HEK293 (cell line): ENCODE measurements around the gene CD53.
A peak's percentile ranks its signal among the peaks of the same experiment; 100 is the strongest.
"Not testable (repeated sequence)": the region's sequence is repeated elsewhere in the genome, so short reads cannot be mapped to it uniquely, and the experiment has no call there.

ENCODE experiments used
- CTCF ChIA-PET: fragments of 350-600 bp; formaldehyde crosslinking; extraction: SDS; loops from one replicate; lab custom pipeline; 2021; ENCODE audit warnings: antibody characterized with exemption; lab: Yijun Ruan, JAX
- POLR2A ChIA-PET: fragments of 300-600 bp; formaldehyde crosslinking; extraction: SDS; loops from one replicate; lab custom pipeline; 2020; ENCODE audit warnings: antibody characterized with exemption, inconsistent platforms; lab: Yijun Ruan, JAX
- H3K27ac ChIP-seq: fragments of 200-500 bp; sonication (Bioruptor generic); 2 replicates; pipeline ENCODE4 v1.5.1; 2014; ENCODE audit warnings: low read depth, low read length, control low read depth, inconsistent platforms; ENCODE audit errors: extremely low read depth
- H3K36me3 ChIP-seq, 2 experiments: fragments of 200-500 bp in 1 of 2; sonication (Bioruptor generic) in 1 of 2; 1 replicate in 1 of 2; 2 replicates in 1 of 2; pipeline ENCODE4 v1.5.1; 2014 to 2017; ENCODE audit warnings: inconsistent platforms in 2 of 2, low read length in 2 of 2; ENCODE audit not compliant: control insufficient read depth in 2 of 2, insufficient read depth in 1 of 2
- H3K4me1 ChIP-seq: fragments of 200-500 bp; sonication (Bioruptor generic); 2 replicates; pipeline ENCODE4 v1.5.1; 2014; ENCODE audit warnings: mild to moderate bottlenecking, low read length, inconsistent platforms; ENCODE audit not compliant: control insufficient read depth, insufficient read depth
- H3K4me3 ChIP-seq: 2 replicates; pipeline ENCODE4 v1.5.1; 2011; ENCODE audit warnings: low read depth, mild to moderate bottlenecking, control low read depth, low read length, moderate library complexity
- H3K9me3 ChIP-seq: fragments of 200-500 bp; sonication (Bioruptor generic); 2 replicates; pipeline ENCODE4 v1.5.1; 2014; ENCODE audit warnings: low read depth, low read length, inconsistent platforms; ENCODE audit not compliant: control insufficient read depth, insufficient read depth
- BCL11B ChIP-seq: fragments of 450-650 bp; formaldehyde crosslinking; IDR thresholded peaks from 2 replicates; pipeline ENCODE4 v1.5.1; 2016; ENCODE audit warnings: low read depth, missing biosample characterization, missing genetic modification characterization
- EGR2 ChIP-seq: fragments of 450-650 bp; formaldehyde crosslinking; IDR thresholded peaks from 2 replicates; pipeline ENCODE4 v1.5.1; 2016; ENCODE audit warnings: low read depth, missing biosample characterization, missing genetic modification characterization
- ZNF146 ChIP-seq: fragments of 450-650 bp; formaldehyde crosslinking; IDR thresholded peaks from 2 replicates; pipeline ENCODE4 v1.5.1; 2016; ENCODE audit warnings: missing biosample characterization, missing genetic modification characterization
- ZNF16 ChIP-seq: fragments of 450-650 bp; formaldehyde crosslinking; IDR thresholded peaks from 2 replicates; pipeline ENCODE4 v1.5.1; 2016; ENCODE audit warnings: low read depth, missing biosample characterization, missing genetic modification characterization
- ZNF266 ChIP-seq: fragments of 450-650 bp; formaldehyde crosslinking; IDR thresholded peaks from 2 replicates; pipeline ENCODE4 v1.5.1; 2016; ENCODE audit warnings: missing biosample characterization, missing genetic modification characterization, low read depth
- ZNF292 ChIP-seq: fragments of 450-650 bp; formaldehyde crosslinking; IDR thresholded peaks from 2 replicates; pipeline ENCODE4 v1.5.1; 2016; ENCODE audit warnings: low read depth, missing biosample characterization, missing genetic modification characterization, borderline replicate concordance
- ZNF621 ChIP-seq: fragments of 450-650 bp; formaldehyde crosslinking; IDR thresholded peaks from 2 replicates; pipeline ENCODE4 v1.5.1; 2017; ENCODE audit warnings: missing biosample characterization, missing genetic modification characterization
- ZNF658 ChIP-seq: fragments of 450-650 bp; formaldehyde crosslinking; IDR thresholded peaks from 2 replicates; pipeline ENCODE4; 2016; ENCODE audit warnings: missing biosample characterization, missing genetic modification characterization
- ZNF660 ChIP-seq: fragments of 450-650 bp; IDR thresholded peaks from 2 replicates; pipeline ENCODE4 v1.5.1; 2018; ENCODE audit warnings: missing biosample characterization, mild to moderate bottlenecking, missing genetic modification characterization
- ZNF707 ChIP-seq: fragments of 450-650 bp; formaldehyde crosslinking; IDR thresholded peaks from 2 replicates; pipeline ENCODE4 v1.5.1; 2016; ENCODE audit warnings: missing biosample characterization, missing genetic modification characterization
- TF ChIP-seq, protein P1 (sequence below): fragments of 450-650 bp; formaldehyde crosslinking; IDR thresholded peaks from 2 replicates; pipeline ENCODE4 v1.5.1; 2016; ENCODE audit warnings: missing biosample characterization, missing genetic modification characterization
- TF ChIP-seq, protein P2 (sequence below): fragments of 450-650 bp; formaldehyde crosslinking; IDR thresholded peaks from 2 replicates; pipeline ENCODE4 v1.5.1; 2016; ENCODE audit warnings: missing biosample characterization, missing genetic modification characterization
- TF ChIP-seq, protein P3 (sequence below): fragments of 450-650 bp; formaldehyde crosslinking; IDR thresholded peaks from 2 replicates; pipeline ENCODE4 v1.5.1; 2016; ENCODE audit warnings: missing biosample characterization, missing genetic modification characterization
- TF ChIP-seq, protein P4 (sequence below): fragments of 450-650 bp; formaldehyde crosslinking; conservative IDR thresholded peaks from 2 replicates; pipeline ENCODE4 v1.5.1; 2016; ENCODE audit warnings: low read depth, missing biosample characterization, missing genetic modification characterization
- TF ChIP-seq, protein P5 (sequence below): fragments of 450-650 bp; formaldehyde crosslinking; IDR thresholded peaks from 2 replicates; pipeline ENCODE4 v1.5.1; 2016; ENCODE audit warnings: missing biosample characterization, missing genetic modification characterization
- TF ChIP-seq, protein P6 (sequence below): fragments of 450-650 bp; formaldehyde crosslinking; IDR thresholded peaks from 2 replicates; pipeline ENCODE4 v1.5.1; 2017; ENCODE audit warnings: missing biosample characterization, missing genetic modification characterization
- TF ChIP-seq, protein P7 (sequence below): fragments of 450-650 bp; formaldehyde crosslinking; optimal IDR thresholded peaks from 2 replicates; pipeline ENCODE3; 2016; ENCODE audit warnings: missing biosample characterization, mild to moderate bottlenecking, missing genetic modification characterization
- TF ChIP-seq, protein P8 (sequence below): fragments of 450-650 bp; formaldehyde crosslinking; IDR thresholded peaks from 2 replicates; pipeline ENCODE4 v1.5.1; 2016; ENCODE audit warnings: missing biosample characterization, missing genetic modification characterization

Gene CD53

DNA sequence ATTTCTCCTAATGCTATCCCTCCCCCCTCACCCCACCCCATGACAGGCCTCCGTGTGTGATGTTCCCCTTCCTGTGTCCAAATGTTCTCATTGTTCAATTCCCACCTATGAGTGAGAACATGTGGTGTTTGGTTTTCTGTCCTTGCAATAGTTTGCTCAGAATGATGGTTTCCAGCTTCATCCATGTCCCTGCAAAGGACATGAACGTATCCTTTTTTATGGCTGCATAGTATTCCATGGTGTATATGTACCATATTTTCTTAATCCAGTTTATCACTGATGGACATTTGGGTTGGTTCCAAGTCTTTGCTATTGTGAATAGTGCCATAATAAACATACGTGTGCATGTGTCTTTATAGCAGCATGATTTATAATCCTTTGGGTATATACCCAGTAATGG, 39.2 kb upstream of the CD53 start:
- H3K36me3 ChIP-seq, CTCF ChIA-PET, H3K4me3 ChIP-seq, H3K27ac ChIP-seq, POLR2A ChIA-PET, H3K4me1 ChIP-seq, H3K9me3 ChIP-seq: not testable (repeated sequence)
- peak; percentile 79 for TF ChIP-seq ZNF146

DNA sequence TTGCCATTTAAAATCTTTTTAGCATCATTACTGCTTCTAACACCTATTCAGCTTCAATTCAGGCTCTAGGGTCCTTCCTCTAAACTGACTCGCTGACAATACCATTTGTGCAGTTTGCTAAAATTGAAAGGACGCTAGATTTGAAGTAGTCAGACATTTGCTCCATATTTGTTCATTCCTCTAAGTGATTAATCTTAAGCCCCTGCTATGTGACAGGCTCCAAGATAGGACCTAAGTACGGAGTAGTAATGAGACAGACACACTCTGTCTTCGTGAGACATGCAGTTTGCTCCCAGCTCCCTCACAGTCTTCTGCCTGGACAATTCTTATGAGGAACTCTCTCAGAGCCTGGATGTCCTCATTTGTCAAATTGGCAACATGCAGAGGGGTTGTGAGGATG, 26.1 kb upstream of the CD53 start:
- CTCF ChIA-PET: no interaction called here
- no peaks in the 10 kb centered on the region for H3K9me3 ChIP-seq
- H3K27ac ChIP-seq: no peak overlapping the region
- no peak overlapping the region for H3K4me3 ChIP-seq
- POLR2A ChIA-PET: no interaction called here
- no peaks in the 10 kb centered on the region for H3K36me3 ChIP-seq
- H3K4me1 ChIP-seq: no peaks in the 10 kb centered on the region
- TF ChIP-seq, protein P1, sequence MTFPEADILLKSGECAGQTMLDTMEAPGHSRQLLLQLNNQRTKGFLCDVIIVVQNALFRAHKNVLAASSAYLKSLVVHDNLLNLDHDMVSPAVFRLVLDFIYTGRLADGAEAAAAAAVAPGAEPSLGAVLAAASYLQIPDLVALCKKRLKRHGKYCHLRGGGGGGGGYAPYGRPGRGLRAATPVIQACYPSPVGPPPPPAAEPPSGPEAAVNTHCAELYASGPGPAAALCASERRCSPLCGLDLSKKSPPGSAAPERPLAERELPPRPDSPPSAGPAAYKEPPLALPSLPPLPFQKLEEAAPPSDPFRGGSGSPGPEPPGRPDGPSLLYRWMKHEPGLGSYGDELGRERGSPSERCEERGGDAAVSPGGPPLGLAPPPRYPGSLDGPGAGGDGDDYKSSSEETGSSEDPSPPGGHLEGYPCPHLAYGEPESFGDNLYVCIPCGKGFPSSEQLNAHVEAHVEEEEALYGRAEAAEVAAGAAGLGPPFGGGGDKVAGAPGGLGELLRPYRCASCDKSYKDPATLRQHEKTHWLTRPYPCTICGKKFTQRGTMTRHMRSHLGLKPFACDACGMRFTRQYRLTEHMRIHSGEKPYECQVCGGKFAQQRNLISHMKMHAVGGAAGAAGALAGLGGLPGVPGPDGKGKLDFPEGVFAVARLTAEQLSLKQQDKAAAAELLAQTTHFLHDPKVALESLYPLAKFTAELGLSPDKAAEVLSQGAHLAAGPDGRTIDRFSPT (tag by site-specific recombination): no peak
- TF ChIP-seq ZNF621 (tag by site-specific recombination) (no peak), ZNF660 (no peak), EGR2 (tag by site-specific recombination) (no peak), ZNF16 (no peak), ZNF658 (tag by site-specific recombination) (no peak), BCL11B (tag by site-specific recombination) (no peak), ZNF707 (no peak), ZNF292 (tag by site-specific recombination) (no peak), ZNF266 (tag by site-specific recombination) (no peak)
- TF ChIP-seq, protein P2, sequence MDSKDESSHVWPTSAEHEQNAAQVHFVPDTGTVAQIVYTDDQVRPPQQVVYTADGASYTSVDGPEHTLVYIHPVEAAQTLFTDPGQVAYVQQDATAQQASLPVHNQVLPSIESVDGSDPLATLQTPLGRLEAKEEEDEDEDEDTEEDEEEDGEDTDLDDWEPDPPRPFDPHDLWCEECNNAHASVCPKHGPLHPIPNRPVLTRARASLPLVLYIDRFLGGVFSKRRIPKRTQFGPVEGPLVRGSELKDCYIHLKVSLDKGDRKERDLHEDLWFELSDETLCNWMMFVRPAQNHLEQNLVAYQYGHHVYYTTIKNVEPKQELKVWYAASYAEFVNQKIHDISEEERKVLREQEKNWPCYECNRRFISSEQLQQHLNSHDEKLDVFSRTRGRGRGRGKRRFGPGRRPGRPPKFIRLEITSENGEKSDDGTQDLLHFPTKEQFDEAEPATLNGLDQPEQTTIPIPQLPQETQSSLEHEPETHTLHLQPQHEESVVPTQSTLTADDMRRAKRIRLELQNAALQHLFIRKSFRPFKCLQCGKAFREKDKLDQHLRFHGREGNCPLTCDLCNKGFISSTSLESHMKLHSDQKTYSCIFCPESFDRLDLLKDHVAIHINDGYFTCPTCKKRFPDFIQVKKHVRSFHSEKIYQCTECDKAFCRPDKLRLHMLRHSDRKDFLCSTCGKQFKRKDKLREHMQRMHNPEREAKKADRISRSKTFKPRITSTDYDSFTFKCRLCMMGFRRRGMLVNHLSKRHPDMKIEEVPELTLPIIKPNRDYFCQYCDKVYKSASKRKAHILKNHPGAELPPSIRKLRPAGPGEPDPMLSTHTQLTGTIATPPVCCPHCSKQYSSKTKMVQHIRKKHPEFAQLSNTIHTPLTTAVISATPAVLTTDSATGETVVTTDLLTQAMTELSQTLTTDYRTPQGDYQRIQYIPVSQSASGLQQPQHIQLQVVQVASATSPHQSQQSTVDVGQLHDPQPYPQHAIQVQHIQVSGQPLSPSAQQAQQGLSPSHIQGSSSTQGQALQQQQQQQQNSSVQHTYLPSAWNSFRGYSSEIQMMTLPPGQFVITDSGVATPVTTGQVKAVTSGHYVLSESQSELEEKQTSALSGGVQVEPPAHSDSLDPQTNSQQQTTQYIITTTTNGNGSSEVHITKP (tag by site-specific recombination): no peak
- TF ChIP-seq, protein P3, sequence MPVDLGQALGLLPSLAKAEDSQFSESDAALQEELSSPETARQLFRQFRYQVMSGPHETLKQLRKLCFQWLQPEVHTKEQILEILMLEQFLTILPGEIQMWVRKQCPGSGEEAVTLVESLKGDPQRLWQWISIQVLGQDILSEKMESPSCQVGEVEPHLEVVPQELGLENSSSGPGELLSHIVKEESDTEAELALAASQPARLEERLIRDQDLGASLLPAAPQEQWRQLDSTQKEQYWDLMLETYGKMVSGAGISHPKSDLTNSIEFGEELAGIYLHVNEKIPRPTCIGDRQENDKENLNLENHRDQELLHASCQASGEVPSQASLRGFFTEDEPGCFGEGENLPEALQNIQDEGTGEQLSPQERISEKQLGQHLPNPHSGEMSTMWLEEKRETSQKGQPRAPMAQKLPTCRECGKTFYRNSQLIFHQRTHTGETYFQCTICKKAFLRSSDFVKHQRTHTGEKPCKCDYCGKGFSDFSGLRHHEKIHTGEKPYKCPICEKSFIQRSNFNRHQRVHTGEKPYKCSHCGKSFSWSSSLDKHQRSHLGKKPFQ: no peak
- TF ChIP-seq, protein P4, sequence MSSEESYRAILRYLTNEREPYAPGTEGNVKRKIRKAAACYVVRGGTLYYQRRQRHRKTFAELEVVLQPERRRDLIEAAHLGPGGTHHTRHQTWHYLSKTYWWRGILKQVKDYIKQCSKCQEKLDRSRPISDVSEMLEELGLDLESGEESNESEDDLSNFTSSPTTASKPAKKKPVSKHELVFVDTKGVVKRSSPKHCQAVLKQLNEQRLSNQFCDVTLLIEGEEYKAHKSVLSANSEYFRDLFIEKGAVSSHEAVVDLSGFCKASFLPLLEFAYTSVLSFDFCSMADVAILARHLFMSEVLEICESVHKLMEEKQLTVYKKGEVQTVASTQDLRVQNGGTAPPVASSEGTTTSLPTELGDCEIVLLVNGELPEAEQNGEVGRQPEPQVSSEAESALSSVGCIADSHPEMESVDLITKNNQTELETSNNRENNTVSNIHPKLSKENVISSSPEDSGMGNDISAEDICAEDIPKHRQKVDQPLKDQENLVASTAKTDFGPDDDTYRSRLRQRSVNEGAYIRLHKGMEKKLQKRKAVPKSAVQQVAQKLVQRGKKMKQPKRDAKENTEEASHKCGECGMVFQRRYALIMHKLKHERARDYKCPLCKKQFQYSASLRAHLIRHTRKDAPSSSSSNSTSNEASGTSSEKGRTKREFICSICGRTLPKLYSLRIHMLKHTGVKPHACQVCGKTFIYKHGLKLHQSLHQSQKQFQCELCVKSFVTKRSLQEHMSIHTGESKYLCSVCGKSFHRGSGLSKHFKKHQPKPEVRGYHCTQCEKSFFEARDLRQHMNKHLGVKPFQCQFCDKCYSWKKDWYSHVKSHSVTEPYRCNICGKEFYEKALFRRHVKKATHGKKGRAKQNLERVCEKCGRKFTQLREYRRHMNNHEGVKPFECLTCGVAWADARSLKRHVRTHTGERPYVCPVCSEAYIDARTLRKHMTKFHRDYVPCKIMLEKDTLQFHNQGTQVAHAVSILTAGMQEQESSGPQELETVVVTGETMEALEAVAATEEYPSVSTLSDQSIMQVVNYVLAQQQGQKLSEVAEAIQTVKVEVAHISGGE (tag by site-specific recombination): no peak
- TF ChIP-seq, protein P5, sequence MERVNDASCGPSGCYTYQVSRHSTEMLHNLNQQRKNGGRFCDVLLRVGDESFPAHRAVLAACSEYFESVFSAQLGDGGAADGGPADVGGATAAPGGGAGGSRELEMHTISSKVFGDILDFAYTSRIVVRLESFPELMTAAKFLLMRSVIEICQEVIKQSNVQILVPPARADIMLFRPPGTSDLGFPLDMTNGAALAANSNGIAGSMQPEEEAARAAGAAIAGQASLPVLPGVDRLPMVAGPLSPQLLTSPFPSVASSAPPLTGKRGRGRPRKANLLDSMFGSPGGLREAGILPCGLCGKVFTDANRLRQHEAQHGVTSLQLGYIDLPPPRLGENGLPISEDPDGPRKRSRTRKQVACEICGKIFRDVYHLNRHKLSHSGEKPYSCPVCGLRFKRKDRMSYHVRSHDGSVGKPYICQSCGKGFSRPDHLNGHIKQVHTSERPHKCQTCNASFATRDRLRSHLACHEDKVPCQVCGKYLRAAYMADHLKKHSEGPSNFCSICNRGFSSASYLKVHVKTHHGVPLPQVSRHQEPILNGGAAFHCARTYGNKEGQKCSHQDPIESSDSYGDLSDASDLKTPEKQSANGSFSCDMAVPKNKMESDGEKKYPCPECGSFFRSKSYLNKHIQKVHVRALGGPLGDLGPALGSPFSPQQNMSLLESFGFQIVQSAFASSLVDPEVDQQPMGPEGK (tag by site-specific recombination): no peak
- TF ChIP-seq, protein P6, sequence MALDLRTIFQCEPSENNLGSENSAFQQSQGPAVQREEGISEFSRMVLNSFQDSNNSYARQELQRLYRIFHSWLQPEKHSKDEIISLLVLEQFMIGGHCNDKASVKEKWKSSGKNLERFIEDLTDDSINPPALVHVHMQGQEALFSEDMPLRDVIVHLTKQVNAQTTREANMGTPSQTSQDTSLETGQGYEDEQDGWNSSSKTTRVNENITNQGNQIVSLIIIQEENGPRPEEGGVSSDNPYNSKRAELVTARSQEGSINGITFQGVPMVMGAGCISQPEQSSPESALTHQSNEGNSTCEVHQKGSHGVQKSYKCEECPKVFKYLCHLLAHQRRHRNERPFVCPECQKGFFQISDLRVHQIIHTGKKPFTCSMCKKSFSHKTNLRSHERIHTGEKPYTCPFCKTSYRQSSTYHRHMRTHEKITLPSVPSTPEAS (tag by site-specific recombination): no peak
- TF ChIP-seq, protein P7, sequence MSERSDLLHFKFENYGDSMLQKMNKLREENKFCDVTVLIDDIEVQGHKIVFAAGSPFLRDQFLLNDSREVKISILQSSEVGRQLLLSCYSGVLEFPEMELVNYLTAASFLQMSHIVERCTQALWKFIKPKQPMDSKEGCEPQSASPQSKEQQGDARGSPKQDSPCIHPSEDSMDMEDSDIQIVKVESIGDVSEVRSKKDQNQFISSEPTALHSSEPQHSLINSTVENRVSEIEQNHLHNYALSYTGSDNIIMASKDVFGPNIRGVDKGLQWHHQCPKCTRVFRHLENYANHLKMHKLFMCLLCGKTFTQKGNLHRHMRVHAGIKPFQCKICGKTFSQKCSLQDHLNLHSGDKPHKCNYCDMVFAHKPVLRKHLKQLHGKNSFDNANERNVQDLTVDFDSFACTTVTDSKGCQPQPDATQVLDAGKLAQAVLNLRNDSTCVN: no peak
- TF ChIP-seq, protein P8, sequence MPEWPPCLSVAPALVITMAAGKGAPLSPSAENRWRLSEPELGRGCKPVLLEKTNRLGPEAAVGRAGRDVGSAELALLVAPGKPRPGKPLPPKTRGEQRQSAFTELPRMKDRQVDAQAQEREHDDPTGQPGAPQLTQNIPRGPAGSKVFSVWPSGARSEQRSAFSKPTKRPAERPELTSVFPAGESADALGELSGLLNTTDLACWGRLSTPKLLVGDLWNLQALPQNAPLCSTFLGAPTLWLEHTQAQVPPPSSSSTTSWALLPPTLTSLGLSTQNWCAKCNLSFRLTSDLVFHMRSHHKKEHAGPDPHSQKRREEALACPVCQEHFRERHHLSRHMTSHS (tag by site-specific recombination): no peak
